IPS-15b (cell line): ENCODE measurements around the gene SDK1.

Source experiments
- H3K27me3 ChIP-seq: one replicate; pipeline ENCODE4 v1.6.1; 2013; ENCODE audit warnings: low read length; ENCODE audit not compliant: control insufficient read depth, insufficient read depth
- H3K36me3 ChIP-seq: one replicate; pipeline ENCODE4 v1.6.1; 2013; ENCODE audit warnings: low read length; ENCODE audit not compliant: control insufficient read depth, insufficient read depth
- H3K4me1 ChIP-seq: one replicate; pipeline ENCODE4 v1.6.1; 2013; ENCODE audit warnings: mild to moderate bottlenecking, low read length; ENCODE audit not compliant: control insufficient read depth, insufficient read depth
- H3K4me3 ChIP-seq: one replicate; pipeline ENCODE4 v1.5.1; 2013; ENCODE audit warnings: low read depth, low read length
- H3K9ac ChIP-seq: one replicate; pipeline ENCODE4 v1.6.1; 2013; ENCODE audit warnings: low read depth, mild to moderate bottlenecking, low read length
- H3K9me3 ChIP-seq: one replicate; pipeline ENCODE4 v1.6.1; 2013; ENCODE audit warnings: mild to moderate bottlenecking, low read length; ENCODE audit not compliant: control insufficient read depth, insufficient read depth

Gene SDK1

DNA sequence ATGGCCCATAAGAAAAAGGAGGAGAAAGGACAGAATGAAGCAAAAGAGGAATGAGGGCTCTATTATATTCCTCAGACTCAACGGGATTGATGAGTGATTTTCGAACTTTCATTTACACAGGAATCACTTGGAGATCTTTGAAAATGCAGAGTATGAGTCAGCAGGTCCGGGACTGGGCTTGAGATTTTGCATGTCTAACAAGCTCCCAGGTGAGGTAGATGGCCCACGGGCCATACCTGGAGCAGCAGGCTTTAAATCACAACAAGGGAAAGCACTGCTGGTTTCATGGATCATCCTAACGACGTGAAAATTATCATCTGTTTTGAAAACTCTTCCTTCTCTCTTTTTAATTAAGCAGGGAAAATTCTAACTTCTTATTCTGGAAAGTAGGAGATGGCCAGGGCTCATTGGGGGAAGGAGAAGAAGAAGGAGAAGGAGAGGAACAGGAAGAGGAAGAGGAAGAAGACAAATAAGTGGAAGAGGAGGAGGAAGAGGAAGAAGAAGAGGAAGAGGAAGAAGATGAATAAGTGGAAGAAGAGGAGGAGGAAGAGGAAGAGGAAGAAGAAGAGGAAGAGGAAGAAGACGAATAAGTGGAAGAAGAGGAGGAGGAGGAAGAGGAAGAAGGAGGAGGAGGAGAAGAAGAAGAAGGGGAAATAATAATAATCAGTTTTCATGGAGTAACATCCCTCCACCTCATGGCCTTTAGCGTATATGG, 3.8 kb upstream of the SDK1 start:
- Histone ChIP-seq H3K9me3 (no peaks in the 10 kb centered on the region), H3K36me3 (no peaks in the 10 kb centered on the region), H3K4me3 (no peak overlapping the region), H3K27me3 (peaks cover 11% of the 10 kb centered on the region), H3K4me1 (no peaks in the 10 kb centered on the region), H3K9ac (no peak overlapping the region)

GRCh38 chr7:3300221-3300650, 816 bp upstream of the SDK1 start:
- H3K9ac ChIP-seq, result no peak overlapping the region

GRCh38 chr7:3301449-3301731, 338 bp downstream of the SDK1 start:
- Histone ChIP-seq H3K9ac (no peak overlapping the region), H3K27me3 (peaks cover 17% of the 10 kb centered on the region), H3K9me3 (no peaks in the 10 kb centered on the region), H3K4me1 (peaks cover 3% of the 10 kb centered on the region), H3K4me3 (no peak overlapping the region), H3K36me3 (no peaks in the 10 kb centered on the region)

More at GRCh38 chr7:3300221-3300650, 816 bp upstream of the SDK1 start:
- H3K9me3 ChIP-seq, result no peaks in the 10 kb centered on the region
- peaks cover 17% of the 10 kb centered on the region for H3K27me3 ChIP-seq
- H3K4me3 ChIP-seq, result peak overlapping the region; percentile 64
- no peaks in the 10 kb centered on the region for H3K36me3 ChIP-seq
- no peaks in the 10 kb centered on the region for H3K4me1 ChIP-seq

DNA sequence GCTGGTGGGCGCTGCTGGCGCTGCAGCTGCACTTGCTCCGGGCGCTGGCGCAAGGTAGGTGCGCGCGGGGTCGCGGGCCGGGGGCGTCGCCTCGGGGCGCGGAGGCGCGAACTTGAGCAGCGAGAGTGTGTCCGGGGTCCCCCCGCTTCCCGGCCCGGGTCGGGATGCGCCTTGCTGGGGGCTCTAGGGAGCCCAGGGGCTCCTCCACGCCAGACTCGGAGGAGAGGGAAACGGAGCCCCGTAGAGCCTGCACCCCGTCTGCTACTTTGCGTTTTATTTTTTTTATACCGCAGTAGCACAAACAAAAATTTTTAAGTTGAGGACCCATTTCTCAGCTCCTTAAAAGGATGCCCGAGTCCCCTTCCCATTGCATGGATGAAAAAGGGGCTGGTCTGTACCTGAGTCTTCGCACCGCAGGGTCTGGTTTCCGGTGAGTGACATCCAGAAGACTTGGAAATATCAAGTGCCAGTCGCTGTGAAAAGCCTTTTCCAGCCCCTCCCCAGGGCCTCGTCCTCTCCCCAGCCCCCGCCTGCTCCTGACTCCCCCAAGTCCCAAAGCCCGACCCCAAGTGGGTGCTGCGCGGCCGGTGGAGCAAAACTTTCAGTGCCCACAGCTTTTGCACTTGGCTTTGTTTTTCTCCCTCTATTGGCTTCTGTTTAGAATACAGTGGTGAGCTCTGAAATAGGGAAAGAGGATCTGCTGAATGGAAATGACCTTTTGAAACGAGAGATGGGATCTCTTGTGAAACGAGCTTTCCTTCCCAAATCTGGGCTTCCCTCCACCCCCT, 973 bp downstream of the SDK1 start:
- H3K4me3 ChIP-seq, result peak overlapping the region; percentile 67

GRCh38 chr7:3302681-3303320, 1.7 kb downstream of the SDK1 start:
- Histone ChIP-seq H3K4me1 (peaks cover 3% of the 10 kb centered on the region), H3K36me3 (no peaks in the 10 kb centered on the region), H3K4me3 (peak overlapping the region; percentile 67), H3K9me3 (no peaks in the 10 kb centered on the region), H3K9ac (no peak overlapping the region), H3K27me3 (peaks cover 17% of the 10 kb centered on the region)

More for the DNA sequence above, 973 bp downstream of the SDK1 start:
- Histone ChIP-seq H3K9ac (no peak overlapping the region), H3K27me3 (peaks cover 17% of the 10 kb centered on the region), H3K36me3 (no peaks in the 10 kb centered on the region), H3K4me1 (peaks cover 3% of the 10 kb centered on the region), H3K9me3 (no peaks in the 10 kb centered on the region)

GRCh38 chr7:3304131-3304530, 3.1 kb downstream of the SDK1 start:
- Histone ChIP-seq H3K9ac (no peak overlapping the region), H3K27me3 (peaks cover 15% of the 10 kb centered on the region), H3K4me1 (peaks cover 3% of the 10 kb centered on the region), H3K36me3 (no peaks in the 10 kb centered on the region), H3K9me3 (no peaks in the 10 kb centered on the region), H3K4me3 (no peak overlapping the region)

GRCh38 chr7:3307435-3307834, 6.4 kb downstream of the SDK1 start:
- Histone ChIP-seq H3K36me3 (no peaks in the 10 kb centered on the region), H3K9me3 (no peaks in the 10 kb centered on the region), H3K4me3 (no peak overlapping the region), H3K27me3 (peaks cover 6% of the 10 kb centered on the region), H3K4me1 (peaks cover 3% of the 10 kb centered on the region), H3K9ac (no peak overlapping the region)

GRCh38 chr7:3309140-3309539, 8.1 kb downstream of the SDK1 start:
- H3K27me3 ChIP-seq, result no peaks in the 10 kb centered on the region
- H3K4me1 ChIP-seq, result peaks cover 3% of the 10 kb centered on the region
- no peak overlapping the region for H3K4me3 ChIP-seq
- no peaks in the 10 kb centered on the region for H3K36me3 ChIP-seq
- no peaks in the 10 kb centered on the region for H3K9me3 ChIP-seq
- no peak overlapping the region for H3K9ac ChIP-seq

GRCh38 chr7:3309956-3310355, 8.9 kb downstream of the SDK1 start:
- Histone ChIP-seq H3K4me1 (peaks cover 3% of the 10 kb centered on the region), H3K9me3 (no peaks in the 10 kb centered on the region), H3K27me3 (no peaks in the 10 kb centered on the region), H3K36me3 (no peaks in the 10 kb centered on the region), H3K4me3 (no peak overlapping the region), H3K9ac (no peak overlapping the region)

DNA sequence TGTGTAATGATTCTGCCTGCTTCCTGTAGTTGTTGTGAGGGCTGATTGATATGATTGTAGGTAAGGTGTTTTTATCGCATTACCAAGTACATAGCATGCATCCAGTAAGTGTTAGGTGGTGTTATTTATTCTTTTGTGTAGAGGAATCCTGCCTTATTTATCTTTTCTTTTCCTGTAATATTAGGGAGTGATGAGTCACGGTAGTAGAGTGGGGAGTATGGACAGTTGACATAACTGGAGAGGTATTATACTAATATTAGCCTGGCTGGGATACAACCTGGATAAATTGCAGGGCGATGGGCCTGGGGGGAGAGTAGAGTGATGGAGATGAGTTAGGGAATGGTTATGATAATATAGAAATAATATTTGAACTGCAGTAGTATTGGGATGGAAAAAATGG, 9.8 kb downstream of the SDK1 start:
- H3K4me1 ChIP-seq, result no peaks in the 10 kb centered on the region
- no peak overlapping the region for H3K9ac ChIP-seq
- H3K27me3 ChIP-seq, result no peaks in the 10 kb centered on the region
- no peak overlapping the region for H3K4me3 ChIP-seq
- no peaks in the 10 kb centered on the region for H3K9me3 ChIP-seq
- no peaks in the 10 kb centered on the region for H3K36me3 ChIP-seq

GRCh38 chr7:3312583-3312982, 11.5 kb downstream of the SDK1 start:
- Histone ChIP-seq H3K4me1 (no peaks in the 10 kb centered on the region), H3K36me3 (no peaks in the 10 kb centered on the region), H3K27me3 (no peaks in the 10 kb centered on the region), H3K9ac (no peak overlapping the region), H3K4me3 (no peak overlapping the region), H3K9me3 (no peaks in the 10 kb centered on the region)

DNA sequence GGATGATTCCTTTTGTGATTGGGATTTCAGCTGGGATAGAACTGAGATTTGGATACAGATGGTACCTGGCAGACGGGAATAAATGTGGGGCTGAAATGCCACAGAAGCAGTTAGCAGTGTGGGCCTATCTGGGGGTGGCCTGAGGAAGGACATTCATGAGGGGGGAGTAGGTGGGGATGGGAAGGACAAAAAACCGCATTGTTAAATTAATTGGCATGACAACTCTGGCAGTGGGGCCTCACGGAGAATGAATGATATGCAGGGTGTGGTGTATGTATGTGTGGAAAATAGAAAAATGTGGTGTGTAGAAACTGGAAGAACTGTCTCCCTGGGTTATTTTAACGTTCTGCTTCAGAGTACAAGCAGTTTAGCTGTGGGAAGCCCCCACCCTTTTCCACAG, 17.8 kb downstream of the SDK1 start:
- H3K9ac ChIP-seq, result no peak overlapping the region
- peaks cover 9% of the 10 kb centered on the region for H3K4me1 ChIP-seq
- H3K4me3 ChIP-seq, result no peak overlapping the region
- no peaks in the 10 kb centered on the region for H3K36me3 ChIP-seq
- H3K27me3 ChIP-seq, result no peaks in the 10 kb centered on the region
- H3K9me3 ChIP-seq, result no peaks in the 10 kb centered on the region
